RWPE1 (cell line): Measurements from ENCODE around the gene ASB10.

ENCODE experiments used
- CTCF ChIA-PET: fragments of 350-600 bp; sonication (Branson Sonifier 250); formaldehyde crosslinking; extraction: SDS; loops from one replicate; lab custom pipeline; 2021; lab: Yijun Ruan, JAX
- POLR2A ChIA-PET: fragments of 400-600 bp; formaldehyde crosslinking; extraction: SDS; loops from one replicate; lab custom pipeline; 2020; ENCODE audit warnings: antibody characterized with exemption; ENCODE audit not compliant: low non-redundant PET; lab: Yijun Ruan, JAX
- DNase-seq: peaks from one replicate; pipeline ENCODE4 v3.0.0; 2012; ENCODE audit warnings: low spot score
- H3K27ac ChIP-seq: fragments of 450-650 bp; 2 replicates; pipeline ENCODE4 v1.5.1; 2017
- TF ChIP-seq, protein P1 (sequence below): fragments of 450-650 bp; conservative IDR thresholded peaks from 2 replicates; pipeline ENCODE4 v1.5.1; 2017; ENCODE audit warnings: low read depth, mild to moderate bottlenecking

The ASB10 gene

DNA sequence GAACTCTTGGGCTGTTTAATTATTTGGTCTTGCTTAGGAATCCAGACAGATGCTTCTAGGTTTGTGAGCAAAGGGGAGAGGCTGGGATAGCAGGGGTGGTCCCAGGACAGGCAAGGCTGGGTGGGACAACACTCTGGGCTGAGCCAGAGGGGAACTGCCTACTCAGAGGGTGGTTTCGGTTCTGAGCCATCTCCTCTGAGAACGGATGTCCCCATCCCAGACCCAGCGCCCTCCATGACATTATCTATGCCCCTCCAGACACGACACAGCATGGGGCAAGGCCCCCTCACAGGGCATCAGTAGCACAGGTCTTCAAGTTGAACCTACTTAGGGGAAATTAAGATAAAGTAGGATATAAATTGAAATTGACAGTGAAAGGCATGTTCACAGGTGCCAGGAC is 7.1 kb downstream of the ASB10 start:
- H3K27ac ChIP-seq, result no peak overlapping the region
- POLR2A ChIA-PET, result no interaction called here
- TF ChIP-seq, protein P1, sequence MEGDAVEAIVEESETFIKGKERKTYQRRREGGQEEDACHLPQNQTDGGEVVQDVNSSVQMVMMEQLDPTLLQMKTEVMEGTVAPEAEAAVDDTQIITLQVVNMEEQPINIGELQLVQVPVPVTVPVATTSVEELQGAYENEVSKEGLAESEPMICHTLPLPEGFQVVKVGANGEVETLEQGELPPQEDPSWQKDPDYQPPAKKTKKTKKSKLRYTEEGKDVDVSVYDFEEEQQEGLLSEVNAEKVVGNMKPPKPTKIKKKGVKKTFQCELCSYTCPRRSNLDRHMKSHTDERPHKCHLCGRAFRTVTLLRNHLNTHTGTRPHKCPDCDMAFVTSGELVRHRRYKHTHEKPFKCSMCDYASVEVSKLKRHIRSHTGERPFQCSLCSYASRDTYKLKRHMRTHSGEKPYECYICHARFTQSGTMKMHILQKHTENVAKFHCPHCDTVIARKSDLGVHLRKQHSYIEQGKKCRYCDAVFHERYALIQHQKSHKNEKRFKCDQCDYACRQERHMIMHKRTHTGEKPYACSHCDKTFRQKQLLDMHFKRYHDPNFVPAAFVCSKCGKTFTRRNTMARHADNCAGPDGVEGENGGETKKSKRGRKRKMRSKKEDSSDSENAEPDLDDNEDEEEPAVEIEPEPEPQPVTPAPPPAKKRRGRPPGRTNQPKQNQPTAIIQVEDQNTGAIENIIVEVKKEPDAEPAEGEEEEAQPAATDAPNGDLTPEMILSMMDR, result no peak
- DNase-seq, result no peak
- CTCF ChIA-PET, result no interaction called here

DNA sequence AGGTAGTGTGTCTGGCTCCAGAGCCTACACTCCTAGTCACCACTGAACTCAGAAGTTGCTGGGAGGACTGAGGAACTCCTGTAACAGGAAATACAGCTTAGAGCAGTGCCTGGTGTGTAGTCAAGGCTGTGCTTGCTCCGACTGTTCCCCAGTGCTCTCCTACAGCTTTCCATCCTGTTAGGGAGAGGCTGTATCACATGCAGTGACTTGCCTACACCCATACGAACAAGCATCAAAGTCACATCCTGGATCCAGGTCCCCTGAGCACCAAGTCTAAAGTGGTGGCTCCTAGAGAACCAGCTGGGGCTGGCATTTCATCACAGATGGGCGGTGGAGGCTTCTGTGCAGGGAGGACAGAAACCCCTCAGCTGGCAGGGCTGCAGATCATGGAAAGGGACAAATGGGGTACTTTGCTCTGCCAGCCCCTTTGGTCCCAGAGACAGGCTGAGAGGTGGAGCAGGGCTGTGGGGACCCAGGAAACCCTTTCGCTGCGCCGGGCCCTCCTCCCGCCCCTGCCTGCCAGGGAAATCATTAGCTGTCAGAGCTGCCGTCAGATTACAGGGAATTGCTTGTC is 7.7 kb downstream of the ASB10 start:
- no peak overlapping the region for H3K27ac ChIP-seq
- ChIA-PET POLR2A (no interaction called here), CTCF (interaction anchor here (1.0 kb wide), 1 partner anchor 26 kb away, joined by 3 read pairs; no protein-coding TSS in a partner anchor)
- TF ChIP-seq, protein P1, result no peak
- no peak for DNase-seq

DNA sequence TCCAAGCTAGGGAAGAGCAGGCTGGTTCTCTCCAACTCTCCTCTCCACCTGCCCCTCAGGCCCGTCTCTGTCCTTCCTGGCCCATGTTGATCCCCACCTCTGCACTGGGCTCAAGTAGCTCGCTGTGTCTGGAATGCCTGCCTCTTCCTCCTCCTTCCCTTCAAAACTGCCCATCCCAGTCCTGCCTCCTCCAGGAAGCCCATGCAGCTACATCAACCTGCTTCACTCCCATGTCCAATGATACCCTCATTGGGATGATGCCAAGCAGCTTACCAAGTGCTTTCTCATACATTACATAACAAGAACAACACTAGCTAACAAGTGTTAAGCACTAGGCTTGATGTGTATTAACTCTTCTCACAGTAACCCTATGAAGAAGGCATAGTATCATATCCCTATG is 8.2 kb downstream of the ASB10 start:
- ChIA-PET POLR2A (no interaction called here), CTCF (interaction anchor here (1.0 kb wide), 1 partner anchor 26 kb away, joined by 3 read pairs; no protein-coding TSS in a partner anchor)
- TF ChIP-seq, protein P1, result no peak
- DNase-seq, result no peak
- no peak overlapping the region for H3K27ac ChIP-seq

DNA sequence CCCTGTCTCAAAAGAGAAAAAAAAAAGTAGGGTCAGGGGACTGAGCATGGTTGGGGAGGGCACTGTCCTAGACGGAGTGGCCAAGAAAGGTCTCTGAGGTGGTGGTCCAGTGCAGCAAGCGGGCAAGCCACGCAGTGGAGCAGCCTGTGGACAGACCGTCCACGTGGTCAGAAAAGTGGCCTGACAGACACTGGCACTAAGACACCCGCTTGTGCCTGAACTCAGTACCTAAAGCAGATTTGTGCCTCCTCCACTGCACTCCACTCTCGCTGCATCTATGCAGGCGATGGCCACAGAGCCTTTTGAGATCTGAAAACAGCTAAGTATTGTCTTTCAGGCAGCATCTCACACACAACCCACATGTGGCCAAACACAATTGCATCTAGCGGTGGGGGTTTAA is 8.8 kb downstream of the ASB10 start:
- CTCF ChIA-PET, result interaction anchor here (1.0 kb wide), 1 partner anchor 25 kb away, joined by 3 read pairs; no protein-coding TSS in a partner anchor
- POLR2A ChIA-PET, result no interaction called here
- TF ChIP-seq, protein P1, result no peak
- no peak overlapping the region for H3K27ac ChIP-seq
- DNase-seq, result no peak

DNA sequence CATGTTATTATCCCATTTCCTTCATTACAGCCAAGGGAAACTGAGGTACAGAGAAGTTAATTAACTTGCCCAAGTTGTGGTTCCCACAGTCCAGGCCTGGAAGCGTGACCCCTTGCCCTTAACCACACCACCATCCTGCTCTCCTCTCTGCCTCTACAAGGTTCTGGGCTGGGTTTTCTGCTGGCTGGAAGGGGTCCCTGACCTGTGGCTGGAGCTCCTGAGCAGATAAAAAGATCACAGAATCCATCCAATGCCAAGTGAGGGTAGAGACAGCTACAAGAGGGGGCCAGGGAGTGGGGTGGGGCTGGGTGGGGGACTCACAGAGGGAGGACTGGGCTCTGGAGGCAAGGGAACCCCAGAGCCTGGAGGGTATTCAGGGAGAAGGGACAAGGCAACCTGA is 9.7 kb downstream of the ASB10 start:
- no peak overlapping the region for H3K27ac ChIP-seq
- CTCF ChIA-PET, result interaction anchor here (1.3 kb wide), 1 partner anchor 54 kb away, joined by 3 read pairs; no protein-coding TSS in a partner anchor
- TF ChIP-seq, protein P1, result no peak
- no peak for DNase-seq
- POLR2A ChIA-PET, result no interaction called here

DNA sequence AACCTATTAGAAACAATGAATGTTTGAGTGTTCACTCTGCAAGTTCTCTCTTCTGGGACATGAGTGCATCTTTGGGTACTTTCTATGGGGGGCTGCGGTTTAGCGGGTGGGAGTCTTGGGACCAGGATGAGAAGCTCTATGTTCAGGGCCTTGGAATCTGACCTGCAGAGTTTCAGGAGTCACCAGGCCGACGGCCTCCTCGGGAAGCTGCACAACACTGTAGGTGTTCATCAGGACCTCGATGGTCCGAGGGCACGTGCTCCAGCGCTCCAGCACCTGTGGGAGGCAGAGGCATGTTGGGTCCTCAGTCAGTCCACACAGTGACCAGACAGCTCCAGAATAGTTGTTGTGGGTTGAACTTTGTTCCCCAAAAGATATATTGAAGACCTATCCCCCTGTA is 10.6 kb downstream of the ASB10 start:
- H3K27ac ChIP-seq, result no peak overlapping the region
- TF ChIP-seq, protein P1, result no peak
- ChIA-PET POLR2A (no interaction called here), CTCF (interaction anchor here (1.3 kb wide), 1 partner anchor 53 kb away, joined by 3 read pairs; no protein-coding TSS in a partner anchor)
- no peak for DNase-seq
